CD4-positive, alpha-beta memory T cell (primary cell): ENCODE results near the gene MRTO4. TPM values are rescaled to one million over a fixed set of nuclear protein-coding genes. Genes with fewer than 3 reads are reported as not detected.

ENCODE experiments used
- CTCF ChIA-PET: fragments of 350-600 bp; sonication (Branson Sonifier 250); formaldehyde crosslinking; loops from one replicate; lab custom pipeline; 2021; ENCODE audit warnings: inconsistent platforms; ENCODE audit not compliant: partially characterized antibody; lab: Charles Lee
- POLR2A ChIA-PET: fragments of 350-600 bp; sonication (Branson Sonifier 250); formaldehyde crosslinking; loops from one replicate; lab custom pipeline; 2021; ENCODE audit not compliant: partially characterized antibody; lab: Charles Lee
- DNase-seq, 5 donors: peaks; one replicate each; pipeline versions ENCODE4 v3.0.0 to v3.0.0-alpha.2; 2020 to 2022; ENCODE audit warnings: mixed read lengths in 1 of 5
- H3K27ac ChIP-seq: one replicate; pipeline ENCODE4 v1.7.0; 2013; ENCODE audit warnings: low read depth, low read length
- H3K27me3 ChIP-seq: 2 replicates; pipeline ENCODE4 v1.7.0; 2013; ENCODE audit warnings: mild to moderate bottlenecking, low read length, moderate library complexity; ENCODE audit not compliant: insufficient read depth
- H3K36me3 ChIP-seq: 2 replicates; pipeline ENCODE4 v1.7.0; 2013; ENCODE audit warnings: mild to moderate bottlenecking, low read length, moderate library complexity; ENCODE audit not compliant: insufficient read depth
- H3K4me1 ChIP-seq: 2 replicates; pipeline ENCODE4 v1.7.0; 2013; ENCODE audit warnings: mild to moderate bottlenecking, low read length, moderate library complexity; ENCODE audit not compliant: insufficient read depth
- H3K4me3 ChIP-seq, 2 donors: one replicate each; pipeline ENCODE4 v1.7.0; 2013; ENCODE audit warnings: low read length in 2 of 2, mild to moderate bottlenecking in 1 of 2
- H3K9me3 ChIP-seq, 2 donors: one replicate each; pipeline ENCODE4 v1.7.0; 2013; ENCODE audit warnings: low read length in 2 of 2, control low read depth in 1 of 2; ENCODE audit not compliant: control insufficient read depth in 1 of 2
- H3K27ac Mint-ChIP-seq, 7 donors: one replicate each; pipeline ENCODE4 v1.8.0; 2020 to 2021; ENCODE audit warnings: mixed read lengths in 7 of 7, mild to moderate bottlenecking in 6 of 7, inconsistent platforms in 3 of 7, moderate library complexity in 3 of 7
- H3K27me3 Mint-ChIP-seq, 2 donors: one replicate each; pipeline ENCODE4 v1.8.0; 2020 to 2021; ENCODE audit warnings: mixed read lengths in 2 of 2
- H3K36me3 Mint-ChIP-seq, 2 donors: one replicate each; pipeline ENCODE4 v1.8.0; 2020 to 2021; ENCODE audit warnings: mixed read lengths in 2 of 2, inconsistent platforms in 1 of 2, mild to moderate bottlenecking in 1 of 2
- H3K4me1 Mint-ChIP-seq, 4 donors: one replicate each; pipeline ENCODE4 v1.8.0; 2020 to 2021; ENCODE audit warnings: mixed read lengths in 4 of 4, mild to moderate bottlenecking in 1 of 4
- H3K4me3 Mint-ChIP-seq, 8 donors: one replicate each; pipeline ENCODE4 v1.8.0; 2020 to 2021; ENCODE audit warnings: mixed read lengths in 8 of 8, mild to moderate bottlenecking in 7 of 8, moderate library complexity in 6 of 8, inconsistent platforms in 3 of 8
- H3K9me3 Mint-ChIP-seq, 8 donors: one replicate each; pipeline ENCODE4 v1.8.0; 2020 to 2021; ENCODE audit warnings: mixed read lengths in 8 of 8, mild to moderate bottlenecking in 5 of 8, inconsistent platforms in 3 of 8, moderate library complexity in 1 of 8
- intact Hi-C: fragments of 100-400 bp; cut with micrococcal nuclease; formaldehyde crosslinking; loops from one replicate; pipeline ENCODE4 v1.15.1; 2023
- polyA plus RNA-seq, 2 donors: library from polyadenylated mRNA; unstranded; fragments of 300-500 nt; fragmentation: Illumina TruSeq; gene quantifications; one replicate each; pipeline ENCODE4 v1.2.3, GENCODE V29; 2021
- total RNA-seq, 2 experiments: library from RNA; stranded (reverse); gene quantifications; one replicate each; pipeline ENCODE4 v1.2.3, GENCODE V29; 2021

MRTO4 gene
- 10 to 100 TPM; 17.0 to 18.6 TPM for total RNA-seq
- 10 to 100 TPM; 14.1 to 23.7 TPM for polyA plus RNA-seq

DNA sequence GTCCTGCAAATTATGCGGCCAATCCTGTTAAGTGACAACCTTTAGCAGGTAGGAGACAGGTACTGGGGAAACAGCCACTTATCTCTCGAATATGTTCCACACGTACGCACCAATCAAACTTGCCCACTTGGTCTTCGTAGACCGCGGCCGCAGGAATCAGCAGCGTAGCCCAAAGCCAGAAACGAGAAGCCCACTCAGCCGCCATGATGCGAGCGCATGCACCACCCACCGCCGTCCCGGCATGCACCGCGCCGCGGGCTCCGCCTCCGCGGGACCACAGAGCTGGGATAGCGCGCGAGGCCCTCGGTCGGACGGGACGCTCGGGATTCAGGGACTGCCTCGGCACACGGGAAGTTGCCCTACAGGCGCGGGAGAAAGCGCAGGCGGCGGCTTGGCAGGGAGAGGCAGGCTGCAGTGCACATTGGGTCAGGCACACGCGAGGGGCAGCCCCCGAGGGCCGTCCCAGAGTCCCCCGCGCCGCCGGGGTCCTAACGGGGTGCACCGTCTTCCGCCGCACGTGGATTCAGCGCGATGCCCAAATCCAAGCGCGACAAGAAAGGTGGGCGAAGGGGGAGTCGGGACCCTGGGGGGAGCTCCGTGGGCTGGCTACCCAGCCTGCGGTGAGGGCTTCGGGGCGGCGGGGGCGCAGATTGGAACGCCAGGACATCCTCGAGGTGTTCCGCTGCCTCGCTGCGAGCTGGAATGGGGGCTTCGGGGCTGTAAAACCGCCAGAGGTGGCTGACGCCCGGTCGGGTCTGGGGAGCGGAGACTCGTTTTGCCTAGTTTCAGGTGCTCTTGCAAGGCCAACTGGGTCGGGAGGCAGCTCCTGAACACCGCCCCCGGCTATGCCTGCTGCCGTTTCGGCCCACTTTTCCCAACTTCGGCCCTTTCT, at the start of gene MRTO4, which contains the start of gene EMC1:
Gene MRTO4, plus strand, starts transcription at position 501 of the 892 bp plus-strand sequence. Its CDS starts 31 bp downstream, at position 532.
Gene EMC1, minus strand, starts transcription at position 220 of the 892 bp plus-strand sequence. Its CDS starts 15 bp downstream, at position 205.
- Histone ChIP-seq H3K36me3 (peaks cover 11% of the 10 kb centered on the region), H3K4me1 (peaks cover 42% of the 10 kb centered on the region), H3K4me3 (peak within 1 kb of the TSS; percentile 87 to 96), H3K27me3 (no peaks in the 10 kb centered on the region), H3K27ac (peak within 1 kb of the TSS; percentile 89), H3K9me3 (no peaks in the 10 kb centered on the region)
- Mint-ChIP-seq H3K4me3 (peak within 1 kb of the TSS; percentile 90 to 97 (median 94)), H3K9me3 (no peaks in the 10 kb centered on the region), H3K4me1 (peaks cover 15 to 42% (median 24%) of the 10 kb centered on the region in 4 donors), H3K27ac (peak within 1 kb of the TSS; percentile 92 to 96 (median 95)), H3K27me3 (no peaks in the 10 kb centered on the region), H3K36me3 (peaks cover 1 to 20% of the 10 kb centered on the region in 2 donors)
- DNase-seq = peak; percentile 88 to 95 (median 89)
- ChIA-PET POLR2A (interaction anchor here (0.6 to 2.3 kb wide), 16 partner anchors 9 to 409 kb away, joined by 3 to 15 read pairs (median 5); partner anchors contain the start of genes AKR7A2, NBL1, SLC66A1 and UBR4), CTCF (interaction anchor here (0.8 to 1.5 kb wide), 3 partner anchors 9 to 411 kb away, joined by 3 to 4 read pairs (median 3); no protein-coding TSS in a partner anchor)
- intact Hi-C loops = loop anchor here (1.0 to 5.0 kb wide), 3 partner anchors 41 to 236 kb away; partner anchors contain the start of genes AKR7A2, CAPZB, SLC66A1 and UBR4

DNA sequence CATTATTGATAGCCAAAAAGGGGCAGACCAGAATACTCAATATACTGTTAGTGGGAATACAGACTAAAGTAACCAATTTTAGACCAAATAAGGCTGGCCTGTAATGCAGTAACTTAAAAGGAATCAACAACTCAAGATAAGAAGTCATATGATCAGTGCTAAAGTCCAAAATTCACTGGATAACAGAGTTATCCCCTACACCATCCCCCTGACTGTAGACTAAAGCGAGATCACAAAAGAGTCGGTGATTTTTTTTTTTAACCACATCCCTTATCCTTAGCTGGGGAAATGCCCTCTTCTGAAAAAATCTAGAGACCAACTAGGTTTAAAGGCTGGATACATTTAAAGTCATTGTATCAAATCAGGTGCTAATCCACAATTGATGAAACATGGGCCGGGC, 49.2 kb upstream of the MRTO4 start:
- peak overlapping the region in 2 of 8 donors; percentile 51 to 63 for H3K4me3 Mint-ChIP-seq
- intact Hi-C loops = no loop called here
- peak overlapping the region in 5 of 7 donors; percentile 7 to 62 (median 43) for H3K27ac Mint-ChIP-seq
- no peak overlapping the region for H3K4me3 ChIP-seq
- peaks cover 30 to 55% (median 45%) of the 10 kb centered on the region in 4 donors for H3K4me1 Mint-ChIP-seq
- peaks cover 0 to under 1% (median 0%) of the 10 kb centered on the region in 8 donors for H3K9me3 Mint-ChIP-seq
- ChIA-PET CTCF (interaction anchor here (0.9 kb wide), 1 partner anchor 448 kb away, joined by 3 read pairs; no protein-coding TSS in a partner anchor), POLR2A (no interaction called here)
- DNase-seq = peak in 2 of 5 donors; percentile 9 to 20
- H3K36me3 Mint-ChIP-seq = peaks cover 27 to 43% of the 10 kb centered on the region in 2 donors
- no peaks in the 10 kb centered on the region for H3K9me3 ChIP-seq
- peaks cover 43% of the 10 kb centered on the region for H3K4me1 ChIP-seq
- H3K27me3 ChIP-seq = no peaks in the 10 kb centered on the region
- H3K27ac ChIP-seq = no peak overlapping the region
- H3K27me3 Mint-ChIP-seq = no peaks in the 10 kb centered on the region
- peaks cover 33% of the 10 kb centered on the region for H3K36me3 ChIP-seq

DNA sequence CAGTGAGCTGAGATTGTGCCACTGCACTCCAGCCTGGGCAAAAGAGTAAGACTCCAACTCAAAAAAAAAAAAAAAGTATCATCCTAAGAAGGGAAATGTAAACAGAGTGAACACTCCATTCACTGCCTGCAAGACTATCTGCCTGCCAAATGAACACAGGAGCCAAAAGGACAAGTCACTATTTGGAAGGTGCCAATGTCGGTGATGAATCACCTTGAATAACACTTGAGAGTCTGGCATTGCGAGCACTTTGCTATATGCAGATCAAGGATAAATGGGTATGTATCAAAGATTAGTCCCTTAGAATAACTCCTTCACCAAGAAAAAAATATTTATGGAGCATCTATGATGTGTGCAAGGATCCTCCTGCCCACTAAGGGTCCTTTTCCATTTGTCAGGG, 48.2 kb upstream of the MRTO4 start:
- Mint-ChIP-seq H3K9me3 (no peaks in the 10 kb centered on the region), H3K4me3 (no peak overlapping the region), H3K4me1 (peaks cover 33 to 65% (median 54%) of the 10 kb centered on the region in 4 donors), H3K27me3 (no peaks in the 10 kb centered on the region), H3K36me3 (peaks cover 18 to 32% of the 10 kb centered on the region in 2 donors), H3K27ac (peak overlapping the region in 2 of 7 donors; percentile 11 to 29)
- intact Hi-C loops = no loop called here
- CTCF ChIA-PET = interaction anchor here (0.9 kb wide), 1 partner anchor 447 kb away, joined by 3 read pairs; no protein-coding TSS in a partner anchor
- Histone ChIP-seq H3K27me3 (no peaks in the 10 kb centered on the region), H3K4me3 (no peak overlapping the region), H3K27ac (no peak overlapping the region), H3K4me1 (peaks cover 53% of the 10 kb centered on the region), H3K36me3 (peaks cover 22% of the 10 kb centered on the region), H3K9me3 (no peaks in the 10 kb centered on the region)
- no peak for DNase-seq
- POLR2A ChIA-PET = interaction anchor here (0.6 to 0.8 kb wide), 2 partner anchors 15 to 73 kb away, joined by 3 to 4 read pairs; no protein-coding TSS in a partner anchor

DNA sequence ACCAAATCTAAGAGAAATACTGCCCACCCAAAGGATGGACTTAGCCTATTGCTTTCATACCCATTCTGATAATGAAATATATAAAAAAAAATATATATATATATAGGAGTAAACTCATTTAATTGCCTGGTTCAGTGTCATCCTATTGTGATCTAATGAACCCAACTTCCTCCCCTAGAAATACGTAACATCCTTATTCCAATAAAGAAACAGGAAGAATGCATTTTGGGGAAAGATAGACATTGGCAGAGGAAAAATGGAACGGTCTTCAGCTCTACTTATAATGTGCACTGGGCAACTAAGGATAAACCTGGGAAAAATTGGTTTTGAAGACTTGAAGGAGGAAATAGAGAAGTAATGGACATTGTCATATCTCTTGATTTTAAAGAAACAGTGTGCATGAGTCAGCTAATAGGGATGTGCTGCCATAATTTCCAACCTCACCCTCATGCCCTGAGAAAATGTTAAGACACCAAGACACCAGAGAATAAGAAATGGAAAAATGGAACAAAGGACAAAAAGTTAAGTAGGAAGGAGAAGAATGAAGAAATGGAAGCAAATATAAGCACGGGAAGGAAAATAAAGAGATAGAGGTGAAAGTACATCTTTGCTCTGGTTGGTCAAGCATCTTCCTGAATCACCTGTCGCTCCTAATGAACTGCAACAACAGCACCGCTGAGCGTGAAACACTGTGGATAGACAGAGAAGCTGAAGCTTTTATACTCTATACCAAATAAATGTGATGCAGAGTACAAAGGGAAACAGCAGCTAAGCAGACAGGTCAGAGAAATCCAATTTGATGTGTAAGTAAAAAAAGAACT, 46.9 kb upstream of the MRTO4 start:
- Histone ChIP-seq H3K4me1 (peaks cover 63% of the 10 kb centered on the region), H3K27me3 (no peaks in the 10 kb centered on the region), H3K27ac (no peak overlapping the region), H3K9me3 (no peaks in the 10 kb centered on the region), H3K4me3 (no peak overlapping the region), H3K36me3 (peaks cover 10% of the 10 kb centered on the region)
- DNase-seq = no peak
- H3K4me3 Mint-ChIP-seq = peak overlapping the region in 3 of 8 donors; percentile 7 to 59 (median 41)
- H3K36me3 Mint-ChIP-seq = peaks cover 6 to 26% of the 10 kb centered on the region in 2 donors
- peaks cover 43 to 76% (median 64%) of the 10 kb centered on the region in 4 donors for H3K4me1 Mint-ChIP-seq
- H3K27ac Mint-ChIP-seq = peak overlapping the region in 2 of 7 donors; percentile 14 to 61
- no peaks in the 10 kb centered on the region for H3K27me3 Mint-ChIP-seq
- no peaks in the 10 kb centered on the region for H3K9me3 Mint-ChIP-seq
- ChIA-PET POLR2A (interaction anchor here (0.7 kb wide), 1 partner anchor 394 kb away, joined by 4 read pairs; no protein-coding TSS in a partner anchor), CTCF (interaction anchor here (0.8 to 1.0 kb wide), 2 partner anchors 21 to 35 kb away, joined by 4 read pairs; no protein-coding TSS in a partner anchor)
- intact Hi-C loops = no loop called here

DNA sequence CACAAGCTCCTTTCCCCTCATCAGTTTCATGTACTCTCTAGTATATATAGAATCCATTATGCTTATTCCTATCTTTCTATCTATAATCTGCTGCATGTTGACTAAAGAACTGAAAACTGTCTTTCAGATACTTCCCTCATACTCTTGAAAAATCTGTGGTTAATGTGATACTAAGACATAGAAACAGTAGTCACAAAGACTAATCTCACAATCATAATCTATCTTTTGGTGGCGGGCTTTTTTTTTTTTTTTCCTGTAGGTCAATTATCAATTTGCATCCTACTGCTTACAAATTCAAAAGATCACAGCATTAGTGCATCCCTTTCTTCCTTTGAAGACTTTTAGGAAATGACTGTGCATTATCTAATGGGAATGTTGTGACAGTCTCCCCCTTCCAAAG, 46.2 kb upstream of the MRTO4 start:
- H3K27ac Mint-ChIP-seq = peak overlapping the region in 3 of 7 donors; percentile 1 to 58 (median 37)
- Histone ChIP-seq H3K27me3 (no peaks in the 10 kb centered on the region), H3K9me3 (no peaks in the 10 kb centered on the region), H3K4me1 (peaks cover 63% of the 10 kb centered on the region), H3K27ac (no peak overlapping the region), H3K4me3 (no peak overlapping the region), H3K36me3 (peaks cover 6% of the 10 kb centered on the region)
- POLR2A ChIA-PET = no interaction called here
- H3K9me3 Mint-ChIP-seq = no peaks in the 10 kb centered on the region
- H3K27me3 Mint-ChIP-seq = no peaks in the 10 kb centered on the region
- CTCF ChIA-PET = interaction anchor here (0.8 to 1.0 kb wide), 2 partner anchors 20 to 35 kb away, joined by 4 read pairs; no protein-coding TSS in a partner anchor
- peak overlapping the region in 4 of 8 donors; percentile 32 to 59 (median 40) for H3K4me3 Mint-ChIP-seq
- peaks cover 46 to 80% (median 68%) of the 10 kb centered on the region in 4 donors for H3K4me1 Mint-ChIP-seq
- DNase-seq = no peak
- intact Hi-C loops = no loop called here
- peaks cover 3 to 26% of the 10 kb centered on the region in 2 donors for H3K36me3 Mint-ChIP-seq

DNA sequence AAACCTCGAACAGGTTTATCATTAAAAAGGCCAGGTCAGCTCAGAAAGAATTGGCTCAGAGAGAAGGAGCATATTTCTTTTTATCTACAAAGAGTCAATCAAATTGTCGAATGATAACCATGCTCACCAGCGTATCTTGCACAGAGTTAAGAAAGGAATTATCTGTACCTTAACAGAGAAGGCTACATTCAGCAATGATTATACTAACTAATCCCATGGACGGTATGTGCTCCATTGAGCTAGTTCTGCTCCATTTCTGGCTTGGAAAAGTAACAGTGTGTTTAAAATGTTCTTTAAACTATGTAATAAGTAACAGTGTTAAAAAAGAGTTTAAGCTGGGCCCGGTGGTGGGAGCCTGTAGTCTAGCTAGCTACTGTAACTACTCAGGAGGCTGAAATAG, 45.8 kb upstream of the MRTO4 start:
- CTCF ChIA-PET = interaction anchor here (0.8 to 1.0 kb wide), 2 partner anchors 20 to 34 kb away, joined by 4 read pairs; no protein-coding TSS in a partner anchor
- Histone ChIP-seq H3K36me3 (peaks cover 6% of the 10 kb centered on the region), H3K27me3 (no peaks in the 10 kb centered on the region), H3K9me3 (no peaks in the 10 kb centered on the region), H3K4me3 (no peak overlapping the region), H3K4me1 (peaks cover 67% of the 10 kb centered on the region), H3K27ac (no peak overlapping the region)
- peaks cover 0 to 2% (median 0%) of the 10 kb centered on the region in 8 donors for H3K9me3 Mint-ChIP-seq
- peak overlapping the region in 1 of 8 donors; percentile 39 for H3K4me3 Mint-ChIP-seq
- POLR2A ChIA-PET = no interaction called here
- peak overlapping the region in 1 of 7 donors; percentile 37 for H3K27ac Mint-ChIP-seq
- peaks cover 0 to 28% of the 10 kb centered on the region in 2 donors for H3K36me3 Mint-ChIP-seq
- DNase-seq = no peak
- no peaks in the 10 kb centered on the region for H3K27me3 Mint-ChIP-seq
- H3K4me1 Mint-ChIP-seq = peaks cover 50 to 84% (median 71%) of the 10 kb centered on the region in 4 donors
- intact Hi-C loops = no loop called here
